CD4-positive, alpha-beta T cell (primary cell): Measurements from ENCODE around the gene SLC19A1. TPM values are rescaled to one million over a fixed set of nuclear protein-coding genes. Genes with fewer than 3 reads are reported as not detected.

Experiments used
- ATAC-seq: fragments of 200-7000 bp; cut with Tn5 transposase; one replicate; pipeline ENCODE4 v1.10.0; 2022; ENCODE audit warnings: mild to moderate bottlenecking; ENCODE audit not compliant: poor library complexity
- CTCF ChIA-PET: fragments of 350-600 bp; sonication (Branson Sonifier 250); formaldehyde crosslinking; loops from one replicate; lab custom pipeline; 2021; ENCODE audit warnings: antibody characterized with exemption, inconsistent platforms; lab: Charles Lee
- POLR2A ChIA-PET: fragments of 350-600 bp; sonication (Branson Sonifier 250); formaldehyde crosslinking; loops from one replicate; lab custom pipeline; 2021; ENCODE audit warnings: antibody characterized with exemption, inconsistent platforms; lab: Charles Lee
- DNase-seq, 14 experiments: peaks; one replicate each; pipeline ENCODE4 v3.0.0-alpha.2; 2013 to 2020; ENCODE audit warnings: mixed read lengths in 2 of 14
- H3K27ac ChIP-seq, 2 donors: one replicate each; pipeline versions ENCODE4 v1.5.1 to v1.7.0; 2013; ENCODE audit warnings: low read length in 2 of 2, low read depth in 1 of 2, mild to moderate bottlenecking in 1 of 2
- H3K27me3 ChIP-seq, 2 experiments: 1 replicate in 1 of 2; 2 replicates in 1 of 2; pipeline versions ENCODE4 v1.6.1 to v1.7.0; 2013; ENCODE audit warnings: low read length in 2 of 2, control low read depth in 1 of 2, mild to moderate bottlenecking in 1 of 2, moderate library complexity in 1 of 2; ENCODE audit not compliant: insufficient read depth in 2 of 2, control insufficient read depth in 1 of 2
- H3K36me3 ChIP-seq: one replicate; pipeline ENCODE4 v1.6.1; 2013; ENCODE audit warnings: low read length, control low read depth; ENCODE audit not compliant: insufficient read depth
- H3K4me1 ChIP-seq: one replicate; pipeline ENCODE4 v1.6.1; 2013; ENCODE audit warnings: low read length, control low read depth; ENCODE audit not compliant: insufficient read depth
- H3K4me3 ChIP-seq: one replicate; pipeline ENCODE4 v1.5.1; 2013; ENCODE audit warnings: mild to moderate bottlenecking, low read length, moderate library complexity
- H3K9me3 ChIP-seq, 2 experiments: 1 replicate in 1 of 2; 2 replicates in 1 of 2; pipeline versions ENCODE4 v1.6.1 to v1.7.0; 2013; ENCODE audit warnings: low read length in 2 of 2, mild to moderate bottlenecking in 2 of 2, control low read depth in 1 of 2, moderate library complexity in 1 of 2; ENCODE audit not compliant: control insufficient read depth in 1 of 2, insufficient read depth in 1 of 2
- H3K27ac Mint-ChIP-seq: one replicate; pipeline ENCODE4 v1.8.0; 2020; ENCODE audit warnings: mixed read lengths
- H3K27me3 Mint-ChIP-seq: one replicate; pipeline ENCODE4 v1.8.0; 2021; ENCODE audit warnings: mixed read lengths
- H3K36me3 Mint-ChIP-seq: one replicate; pipeline ENCODE4 v1.8.0; 2021; ENCODE audit warnings: low read depth, mixed read lengths
- H3K4me1 Mint-ChIP-seq: one replicate; pipeline ENCODE4 v1.8.0; 2021; ENCODE audit warnings: low read depth, mixed read lengths
- H3K4me3 Mint-ChIP-seq: one replicate; pipeline ENCODE4 v1.8.0; 2020; ENCODE audit warnings: mild to moderate bottlenecking, mixed read lengths
- H3K9me3 Mint-ChIP-seq: one replicate; pipeline ENCODE4 v1.8.0; 2020; ENCODE audit warnings: mixed read lengths
- intact Hi-C, 2 experiments: fragments of 100-400 bp; cut with DNase I in 1 of 2; cut with micrococcal nuclease in 1 of 2; formaldehyde crosslinking; loops; one replicate each; pipeline versions ENCODE4 v1.15.1 to v1.9.0; 2023 to 2025; cut with DNase I, micrococcal nuclease
- total RNA-seq, 174 experiments: library from RNA in 2 of 174; stranded (reverse) in 2 of 174; gene quantifications; one replicate each; pipeline ENCODE4 v1.2.3 and lab custom pipeline; 2021 to 2026
- TF ChIP-seq, protein P1 (sequence below): fragments of 200-600 bp; IDR thresholded peaks from one replicate; pipeline ENCODE4 v1.8.0; 2022; ENCODE audit warnings: antibody characterized with exemption, mild to moderate bottlenecking

The SLC19A1 gene
- total RNA-seq, 2 experiments from 2014 or later, result 11.5 to 12.0 TPM

GRCh38 chr21:45552696-45553391 is 10.6 kb upstream of the SLC19A1 start:
- H3K27me3 ChIP-seq, result no peaks in the 10 kb centered on the region
- Mint-ChIP-seq H3K9me3 (no peaks in the 10 kb centered on the region), H3K27me3 (no peaks in the 10 kb centered on the region), H3K4me3 (peak overlapping the region; percentile 65), H3K4me1 (peaks cover 39% of the 10 kb centered on the region), H3K36me3 (peaks cover 5% of the 10 kb centered on the region), H3K27ac (peak overlapping the region; percentile 53)
- H3K4me3 ChIP-seq, result no peak overlapping the region
- H3K4me1 ChIP-seq, result peaks cover 48% of the 10 kb centered on the region
- H3K9me3 ChIP-seq, result no peaks in the 10 kb centered on the region
- H3K36me3 ChIP-seq, result no peaks in the 10 kb centered on the region
- intact Hi-C loops, result loop anchor here (10.0 kb wide), 3 partner anchors 92 to 432 kb away; partner anchors contain the start of genes COL6A1 (in 1 of the 2) and PCBP3 (in 1 of the 2)
- ChIA-PET CTCF (no interaction called here), POLR2A (interaction anchor here (0.9 kb wide), 1 partner anchor 11 kb away, joined by 3 read pairs; no protein-coding TSS in a partner anchor)
- ATAC-seq (no peak), DNase-seq (no peak)
- H3K27ac ChIP-seq, result no peak overlapping the region
- TF ChIP-seq, protein P1, sequence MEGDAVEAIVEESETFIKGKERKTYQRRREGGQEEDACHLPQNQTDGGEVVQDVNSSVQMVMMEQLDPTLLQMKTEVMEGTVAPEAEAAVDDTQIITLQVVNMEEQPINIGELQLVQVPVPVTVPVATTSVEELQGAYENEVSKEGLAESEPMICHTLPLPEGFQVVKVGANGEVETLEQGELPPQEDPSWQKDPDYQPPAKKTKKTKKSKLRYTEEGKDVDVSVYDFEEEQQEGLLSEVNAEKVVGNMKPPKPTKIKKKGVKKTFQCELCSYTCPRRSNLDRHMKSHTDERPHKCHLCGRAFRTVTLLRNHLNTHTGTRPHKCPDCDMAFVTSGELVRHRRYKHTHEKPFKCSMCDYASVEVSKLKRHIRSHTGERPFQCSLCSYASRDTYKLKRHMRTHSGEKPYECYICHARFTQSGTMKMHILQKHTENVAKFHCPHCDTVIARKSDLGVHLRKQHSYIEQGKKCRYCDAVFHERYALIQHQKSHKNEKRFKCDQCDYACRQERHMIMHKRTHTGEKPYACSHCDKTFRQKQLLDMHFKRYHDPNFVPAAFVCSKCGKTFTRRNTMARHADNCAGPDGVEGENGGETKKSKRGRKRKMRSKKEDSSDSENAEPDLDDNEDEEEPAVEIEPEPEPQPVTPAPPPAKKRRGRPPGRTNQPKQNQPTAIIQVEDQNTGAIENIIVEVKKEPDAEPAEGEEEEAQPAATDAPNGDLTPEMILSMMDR, result no peak

GRCh38 chr21:45551783-45552695 is 9.8 kb upstream of the SLC19A1 start:
- Histone ChIP-seq H3K4me3 (no peak overlapping the region), H3K27ac (peak overlapping the region in 1 of 2 donors; percentile 66), H3K4me1 (peaks cover 48% of the 10 kb centered on the region), H3K27me3 (no peaks in the 10 kb centered on the region), H3K36me3 (no peaks in the 10 kb centered on the region), H3K9me3 (no peaks in the 10 kb centered on the region)
- intact Hi-C loops, result loop anchor here (10.0 kb wide), 3 partner anchors 93 to 433 kb away; partner anchors contain the start of genes COL6A1 (in 1 of the 2) and PCBP3 (in 1 of the 2)
- TF ChIP-seq, protein P1, result no peak
- ChIA-PET POLR2A (interaction anchor here (0.9 kb wide), 1 partner anchor 11 kb away, joined by 3 read pairs; no protein-coding TSS in a partner anchor), CTCF (no interaction called here)
- DNase-seq (no peak), ATAC-seq (no peak)
- no peaks in the 10 kb centered on the region for H3K9me3 Mint-ChIP-seq
- H3K4me1 Mint-ChIP-seq, result peaks cover 45% of the 10 kb centered on the region
- H3K27ac Mint-ChIP-seq, result peak overlapping the region; percentile 89
- peak overlapping the region; percentile 78 for H3K4me3 Mint-ChIP-seq
- H3K36me3 Mint-ChIP-seq, result peaks cover 5% of the 10 kb centered on the region
- no peaks in the 10 kb centered on the region for H3K27me3 Mint-ChIP-seq

DNA sequence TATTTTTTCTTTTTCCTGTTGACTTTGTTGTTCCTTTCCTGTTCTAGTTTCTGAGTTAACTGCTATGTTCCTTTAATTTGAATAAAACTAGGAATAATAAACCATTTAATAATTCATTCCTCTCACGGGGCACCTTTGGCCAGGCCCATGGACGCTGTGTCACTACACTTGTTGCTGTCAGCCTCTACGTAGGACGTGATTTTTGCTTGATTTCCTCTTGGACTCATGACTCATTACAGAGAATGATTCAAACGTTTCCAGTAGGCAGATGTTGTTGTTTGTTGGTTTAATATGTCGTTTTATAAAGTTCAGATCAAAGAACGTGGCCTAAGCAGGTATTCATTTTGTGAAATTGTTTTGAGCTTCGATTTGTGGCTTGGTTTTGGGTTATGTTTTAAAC is 9.1 kb upstream of the SLC19A1 start:
- H3K4me3 ChIP-seq, result peak overlapping the region; percentile 7

More for the DNA sequence above, 9.1 kb upstream of the SLC19A1 start:
- no peaks in the 10 kb centered on the region for H3K27me3 Mint-ChIP-seq
- peaks cover 50% of the 10 kb centered on the region for H3K4me1 Mint-ChIP-seq
- ChIA-PET CTCF (no interaction called here), POLR2A (no interaction called here)
- ATAC-seq (peak; percentile 33), DNase-seq (peak in 7 of 14 experiments; percentile 25 to 73 (median 58))
- Histone ChIP-seq H3K27ac (peak overlapping the region; percentile 42 to 66), H3K4me1 (peaks cover 48% of the 10 kb centered on the region), H3K36me3 (no peaks in the 10 kb centered on the region), H3K9me3 (no peaks in the 10 kb centered on the region), H3K27me3 (no peaks in the 10 kb centered on the region)
- H3K27ac Mint-ChIP-seq, result peak overlapping the region; percentile 89
- TF ChIP-seq, protein P1, result no peak
- intact Hi-C loops, result loop anchor here (10.0 kb wide), 3 partner anchors 93 to 433 kb away; partner anchors contain the start of genes COL6A1 (in 1 of the 2) and PCBP3 (in 1 of the 2)
- H3K36me3 Mint-ChIP-seq, result peaks cover 5% of the 10 kb centered on the region
- peak overlapping the region; percentile 78 for H3K4me3 Mint-ChIP-seq
- H3K9me3 Mint-ChIP-seq, result no peaks in the 10 kb centered on the region
